LNCaP clone FGC (cell line): ENCODE data around the gene POLR1B.
"Not testable (repeated sequence)": the region's sequence is repeated elsewhere in the genome, so short reads cannot be mapped to it uniquely, and the experiment has no call there.

ENCODE experiments used
- DNase-seq: peaks from one replicate; pipeline ENCODE4 v3.0.0-alpha.2; 2011; ENCODE audit warnings: low read depth
- H3K4me3 ChIP-seq: 2 replicates; pipeline ENCODE4 v1.5.1; 2011; ENCODE audit warnings: mild to moderate bottlenecking, low read depth, low read length, control low read depth
- TF ChIP-seq, protein P1 (sequence below): IDR thresholded peaks from 2 replicates; pipeline ENCODE4 v1.5.1; 2012; ENCODE audit warnings: mild to moderate bottlenecking; ENCODE audit not compliant: control insufficient read depth, insufficient read depth; ENCODE audit errors: extremely low read depth

Gene POLR1B

DNA sequence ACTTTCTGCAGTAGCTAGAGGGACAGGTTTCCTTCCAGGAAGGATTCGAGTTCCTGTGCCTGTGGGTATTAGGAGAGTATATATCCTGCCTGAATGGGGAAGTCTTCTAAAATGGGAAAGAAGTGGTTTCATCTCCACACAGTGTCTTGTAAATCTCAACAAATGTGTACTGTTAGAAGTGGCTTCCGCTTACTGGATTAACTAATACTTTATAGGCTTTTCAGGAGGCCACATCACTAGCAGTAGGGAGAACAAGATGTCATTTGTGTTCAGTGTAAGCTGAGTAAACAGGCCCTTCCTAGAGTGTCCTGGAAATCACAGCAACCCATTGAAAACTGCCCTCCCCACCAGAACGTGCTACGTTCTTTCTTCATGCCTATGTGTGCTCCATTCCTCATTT is 12.5 kb upstream of the POLR1B start:
- DNase-seq: no peak
- H3K4me3 ChIP-seq: no peak overlapping the region
- TF ChIP-seq, protein P1, sequence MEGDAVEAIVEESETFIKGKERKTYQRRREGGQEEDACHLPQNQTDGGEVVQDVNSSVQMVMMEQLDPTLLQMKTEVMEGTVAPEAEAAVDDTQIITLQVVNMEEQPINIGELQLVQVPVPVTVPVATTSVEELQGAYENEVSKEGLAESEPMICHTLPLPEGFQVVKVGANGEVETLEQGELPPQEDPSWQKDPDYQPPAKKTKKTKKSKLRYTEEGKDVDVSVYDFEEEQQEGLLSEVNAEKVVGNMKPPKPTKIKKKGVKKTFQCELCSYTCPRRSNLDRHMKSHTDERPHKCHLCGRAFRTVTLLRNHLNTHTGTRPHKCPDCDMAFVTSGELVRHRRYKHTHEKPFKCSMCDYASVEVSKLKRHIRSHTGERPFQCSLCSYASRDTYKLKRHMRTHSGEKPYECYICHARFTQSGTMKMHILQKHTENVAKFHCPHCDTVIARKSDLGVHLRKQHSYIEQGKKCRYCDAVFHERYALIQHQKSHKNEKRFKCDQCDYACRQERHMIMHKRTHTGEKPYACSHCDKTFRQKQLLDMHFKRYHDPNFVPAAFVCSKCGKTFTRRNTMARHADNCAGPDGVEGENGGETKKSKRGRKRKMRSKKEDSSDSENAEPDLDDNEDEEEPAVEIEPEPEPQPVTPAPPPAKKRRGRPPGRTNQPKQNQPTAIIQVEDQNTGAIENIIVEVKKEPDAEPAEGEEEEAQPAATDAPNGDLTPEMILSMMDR: no peak

DNA sequence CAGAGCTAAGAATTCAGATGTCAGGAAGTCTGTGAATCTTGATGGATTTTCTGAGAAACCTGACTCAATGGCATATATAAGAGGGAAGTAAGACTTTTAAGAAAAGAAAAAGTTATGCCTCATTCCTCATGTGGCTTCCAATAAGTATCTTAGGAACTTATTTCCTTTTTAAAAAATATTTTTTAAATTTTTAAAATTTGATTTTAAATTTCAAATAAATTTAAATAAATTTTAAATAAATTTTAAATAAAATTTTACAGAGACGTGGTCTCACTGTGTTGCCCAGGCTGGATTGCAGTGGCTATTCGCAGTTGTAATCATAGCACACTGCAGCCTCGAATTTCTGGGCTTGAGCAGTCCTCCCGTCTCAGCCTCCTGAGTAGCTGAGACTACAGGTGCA is 11.5 kb upstream of the POLR1B start:
- DNase-seq: no peak
- no peak overlapping the region for H3K4me3 ChIP-seq
- TF ChIP-seq, protein P1: no peak

DNA sequence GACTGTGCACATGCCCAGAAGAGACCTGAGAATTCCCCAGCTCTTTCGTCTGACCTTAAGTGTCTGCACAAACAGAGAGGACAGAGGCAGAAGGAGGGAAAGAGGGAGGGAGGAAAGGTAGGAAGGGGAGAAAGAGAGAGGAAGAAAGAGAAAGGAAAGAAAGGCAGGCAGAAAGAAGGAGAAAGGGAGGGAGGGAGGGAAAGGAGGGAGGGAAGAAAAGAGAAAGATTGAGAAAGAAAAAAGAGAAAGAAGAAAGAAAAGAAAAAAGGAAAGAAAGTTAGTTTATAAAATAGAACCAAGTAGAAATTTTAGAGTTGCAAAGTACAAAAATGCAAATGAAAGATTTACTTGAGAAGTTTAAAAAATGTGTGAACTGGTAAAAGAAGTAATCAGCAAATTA is 7.4 kb upstream of the POLR1B start:
- DNase-seq: no peak
- H3K4me3 ChIP-seq: no peak overlapping the region
- TF ChIP-seq, protein P1: no peak

DNA sequence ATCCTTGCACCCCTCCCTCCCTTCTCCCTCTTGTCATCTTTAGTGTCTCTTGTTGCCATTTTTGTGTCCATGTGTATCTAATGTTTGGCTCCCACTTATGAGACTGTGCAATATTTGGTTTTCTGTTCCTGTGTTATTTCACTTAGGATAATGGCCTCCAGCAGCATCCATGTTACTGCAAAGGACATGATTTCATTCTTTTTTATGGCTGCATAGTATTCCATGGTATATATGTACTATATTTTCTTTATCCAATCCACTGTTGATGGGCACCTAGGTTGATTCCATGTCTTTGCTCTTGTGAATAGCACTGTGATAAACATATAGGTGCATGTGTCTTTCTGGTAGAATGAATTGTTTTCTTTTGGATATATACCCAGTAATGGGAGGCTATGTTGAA is 5.6 kb upstream of the POLR1B start:
- not testable (repeated sequence) for DNase-seq, H3K4me3 ChIP-seq

DNA sequence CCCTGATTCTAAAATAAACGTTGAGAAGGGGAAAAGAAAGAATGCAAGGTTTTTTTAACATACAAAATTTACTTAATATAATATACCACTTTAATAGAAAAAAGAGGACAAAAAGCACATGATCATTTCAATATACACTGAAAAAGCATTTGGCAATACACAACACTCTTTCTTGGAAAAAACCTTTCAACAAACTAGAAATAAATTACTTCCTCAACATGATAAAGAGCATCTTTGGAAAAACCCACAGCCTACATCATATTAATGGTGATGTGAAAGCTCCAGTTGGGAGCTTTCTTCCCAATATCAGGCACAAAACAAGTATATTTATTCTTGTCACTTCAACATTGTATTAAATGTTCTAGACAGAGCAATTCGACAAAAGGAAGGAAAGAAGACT is 3.0 kb upstream of the POLR1B start:
- no peak overlapping the region for H3K4me3 ChIP-seq
- DNase-seq: no peak
- TF ChIP-seq, protein P1: no peak

DNA sequence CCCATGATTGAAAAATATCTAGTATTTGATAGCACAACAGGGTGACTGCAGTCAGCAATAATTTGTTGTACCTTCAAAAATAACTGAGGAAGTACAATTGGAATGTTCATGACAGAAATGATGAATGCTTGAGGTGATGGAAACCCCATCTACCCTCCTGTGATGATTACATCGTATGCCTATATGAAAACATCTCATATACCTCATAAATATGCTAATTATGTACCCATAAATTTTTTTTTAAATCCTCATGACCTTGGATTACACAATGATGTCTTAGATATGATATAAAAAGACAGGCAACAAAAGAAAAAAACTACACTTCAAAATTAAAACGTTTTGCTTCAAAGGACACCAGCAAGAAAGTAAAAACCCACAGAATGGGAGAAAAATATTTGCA is 1.4 kb upstream of the POLR1B start:
- DNase-seq: no peak
- H3K4me3 ChIP-seq: peak overlapping the region; percentile 84
- TF ChIP-seq, protein P1: no peak

DNA sequence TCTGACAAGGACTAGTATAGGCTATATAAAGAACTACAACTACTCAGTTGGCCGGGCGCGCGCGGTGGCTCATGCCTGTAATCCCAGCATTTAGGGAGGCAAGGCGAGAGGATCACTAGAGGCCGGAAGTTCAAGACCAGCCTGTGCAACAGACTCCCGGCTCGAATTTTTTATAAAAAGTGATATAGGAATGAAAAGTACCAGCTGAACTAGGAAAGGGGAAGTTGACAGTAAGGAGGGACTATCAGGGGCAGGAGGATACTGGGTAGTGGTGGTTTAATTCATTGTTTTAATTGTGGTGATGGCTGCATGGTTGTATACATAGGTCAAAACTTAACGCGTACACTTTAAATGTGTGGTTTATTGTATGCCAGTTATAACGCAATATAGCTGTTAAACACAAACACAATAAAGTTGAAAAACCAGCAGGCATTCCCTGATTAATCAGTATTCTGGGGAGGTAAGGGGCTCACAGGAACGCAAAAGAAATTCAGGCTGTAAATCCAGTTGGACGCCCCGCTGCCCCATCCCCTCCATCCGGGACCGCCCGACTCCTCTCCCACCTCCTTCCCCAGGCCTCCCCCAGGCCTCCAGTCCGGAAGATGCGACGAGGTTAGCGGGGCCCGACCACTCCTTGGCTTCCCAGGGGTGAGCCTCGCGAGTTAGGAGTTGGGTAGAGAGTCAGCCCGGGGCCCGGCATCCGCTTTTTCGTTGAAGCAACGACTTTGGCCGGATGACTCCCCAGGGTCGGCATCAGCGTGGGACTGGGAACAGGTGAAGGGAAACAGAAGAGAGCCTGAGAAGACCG is 746 bp upstream of the POLR1B start:
- no peak for DNase-seq
- TF ChIP-seq, protein P1: no peak

More for the DNA sequence above, 746 bp upstream of the POLR1B start:
- peak overlapping the region; percentile 84 for H3K4me3 ChIP-seq
